Ovary (tissue), 9 donors: ENCODE measurements around the gene SOX18. TPM values are rescaled to one million over a fixed set of nuclear protein-coding genes. Genes with fewer than 3 reads are reported as not detected.

Experiments
- DNase-seq, 5 donors: peaks; one replicate each; pipeline ENCODE4 v3.0.0-alpha.2; 2019 to 2020
- H3K27ac ChIP-seq, 2 donors: fragments of 200-600 bp; one replicate each; pipeline versions ENCODE4 v1.5.1 to v1.8.0; 2019 to 2022
- H3K27me3 ChIP-seq: fragments of 200-600 bp; one replicate; pipeline ENCODE4 v1.8.0; 2022
- H3K36me3 ChIP-seq: fragments of 200-600 bp; sonication (generic); one replicate; pipeline ENCODE4 v1.5.1; 2019
- H3K4me1 ChIP-seq: one replicate; pipeline ENCODE4 v1.8.1; 2013; ENCODE audit warnings: mild to moderate bottlenecking, moderate library complexity; ENCODE audit not compliant: insufficient read depth
- H3K4me3 ChIP-seq: fragments of 200-600 bp; sonication (generic); one replicate; pipeline ENCODE4 v1.5.1; 2017
- H3K9me3 ChIP-seq, 2 donors: fragments of 200-600 bp in 1 of 2; sonication (generic) in 1 of 2; one replicate each; pipeline versions ENCODE4 v1.5.1 to v1.8.1; 2013 to 2019; ENCODE audit warnings: mild to moderate bottlenecking in 1 of 2, moderate library complexity in 1 of 2
- EP300 ChIP-seq: sonication (generic); formaldehyde crosslinking; IDR thresholded peaks from one replicate; pipeline ENCODE4 v1.6.1; 2017; ENCODE audit warnings: antibody characterized with exemption
- POLR2A ChIP-seq: fragments of 450-650 bp; IDR thresholded peaks from one replicate; pipeline ENCODE4 v1.6.1; 2017; ENCODE audit warnings: antibody characterized with exemption, mild to moderate bottlenecking, moderate library complexity
- WGBS, 3 donors: extraction: QIAGEN DNeasy Blood & Tissue Kit in 1 of 3; methylation state at CpG; one replicate each; pipeline versions ENCODE4 v1.1.5 to v1.1.7; 2013 to 2017; 5-methylcytosine and 5-hydroxymethylcytosine counted together
- intact Hi-C, 4 donors: fragments of 100-400 bp; cut with DNase I; formaldehyde crosslinking; loops; one replicate each; pipeline versions ENCODE4 v1.11.0 to v1.15.1; 2022 to 2023
- polyA plus RNA-seq, 2 donors: library from polyadenylated mRNA; stranded (reverse); fragments of 200-250 nt in 1 of 2; fragments of 350-450 nt in 1 of 2; fragmentation: Illumina TruSeq in 1 of 2; extraction: RNeasy Lipid Tissue Mini Kit (QIAGEN cat#74804) in 1 of 2; gene quantifications; one replicate each; pipeline ENCODE4 v1.2.3, GENCODE V29; 2013 to 2014
- total RNA-seq, 7 donors: library from RNA; depleted of rRNA in 2 of 7; stranded (reverse); fragments of >200 nt in 2 of 7; fragmentation: NEBNext Ultra II Directional in 3 of 7; extraction: Animal tissue kit (Norgen Biotek cat#: 25700) in 3 of 7; gene quantifications; one replicate each; pipeline versions ENCODE4 v1.1.0 to v1.2.4, GENCODE V29; 2016 to 2023
- TF ChIP-seq, protein P1 (sequence below), 3 donors: fragments of 450-650 bp in 2 of 3; fragments of 200-600 bp in 1 of 3; IDR thresholded peaks; one replicate each; pipeline versions ENCODE4 v1.5.1 to v1.8.0; 2016 to 2022; ENCODE audit warnings: antibody characterized with exemption in 3 of 3, mild to moderate bottlenecking in 1 of 3
- donor health status: DM: no; HTN: no; CAD: no; lungs with moderate emphysema.
- donor health status: DM: no; HTN: no; CAD: no.
- donor health status: Bipolar disorder and iron deficiency.
- donor health status: DM: yes; HTN: yes; CAD: no.
- donor health status: DM: no; HTN: no; CAD: no.
- donor health status: DM: yes; HTN: yes; CAD: no.

The SOX18 gene
- total and polyA plus RNA-seq, 9 donors, result 2.0 to 63.8 (median 12.8) TPM

GRCh38 chr20:64064145-64064698, 14.8 kb upstream of the SOX18 start:
- 10 to 12% (median 11%) methylated on average over 12 of the region's 12 CpGs for WGBS, 3 donors
- no peaks in the 10 kb centered on the region for H3K9me3 ChIP-seq
- H3K36me3 ChIP-seq, result no peaks in the 10 kb centered on the region
- DNase-seq, result peak; percentile 52 to 72 (median 62)
- no peaks in the 10 kb centered on the region for H3K27me3 ChIP-seq
- H3K4me3 ChIP-seq, result peak overlapping the region; percentile 69
- peak overlapping the region in 1 of 2 donors; percentile 75 for H3K27ac ChIP-seq
- peaks cover 4% of the 10 kb centered on the region for H3K4me1 ChIP-seq
- intact Hi-C loops, result no loop called here
- TF ChIP-seq, protein P1, sequence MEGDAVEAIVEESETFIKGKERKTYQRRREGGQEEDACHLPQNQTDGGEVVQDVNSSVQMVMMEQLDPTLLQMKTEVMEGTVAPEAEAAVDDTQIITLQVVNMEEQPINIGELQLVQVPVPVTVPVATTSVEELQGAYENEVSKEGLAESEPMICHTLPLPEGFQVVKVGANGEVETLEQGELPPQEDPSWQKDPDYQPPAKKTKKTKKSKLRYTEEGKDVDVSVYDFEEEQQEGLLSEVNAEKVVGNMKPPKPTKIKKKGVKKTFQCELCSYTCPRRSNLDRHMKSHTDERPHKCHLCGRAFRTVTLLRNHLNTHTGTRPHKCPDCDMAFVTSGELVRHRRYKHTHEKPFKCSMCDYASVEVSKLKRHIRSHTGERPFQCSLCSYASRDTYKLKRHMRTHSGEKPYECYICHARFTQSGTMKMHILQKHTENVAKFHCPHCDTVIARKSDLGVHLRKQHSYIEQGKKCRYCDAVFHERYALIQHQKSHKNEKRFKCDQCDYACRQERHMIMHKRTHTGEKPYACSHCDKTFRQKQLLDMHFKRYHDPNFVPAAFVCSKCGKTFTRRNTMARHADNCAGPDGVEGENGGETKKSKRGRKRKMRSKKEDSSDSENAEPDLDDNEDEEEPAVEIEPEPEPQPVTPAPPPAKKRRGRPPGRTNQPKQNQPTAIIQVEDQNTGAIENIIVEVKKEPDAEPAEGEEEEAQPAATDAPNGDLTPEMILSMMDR (IDR thresholded peaks at IDR 0.05), result no peak
- TF ChIP-seq EP300, result no peak
- TF ChIP-seq POLR2A, result no peak

DNA sequence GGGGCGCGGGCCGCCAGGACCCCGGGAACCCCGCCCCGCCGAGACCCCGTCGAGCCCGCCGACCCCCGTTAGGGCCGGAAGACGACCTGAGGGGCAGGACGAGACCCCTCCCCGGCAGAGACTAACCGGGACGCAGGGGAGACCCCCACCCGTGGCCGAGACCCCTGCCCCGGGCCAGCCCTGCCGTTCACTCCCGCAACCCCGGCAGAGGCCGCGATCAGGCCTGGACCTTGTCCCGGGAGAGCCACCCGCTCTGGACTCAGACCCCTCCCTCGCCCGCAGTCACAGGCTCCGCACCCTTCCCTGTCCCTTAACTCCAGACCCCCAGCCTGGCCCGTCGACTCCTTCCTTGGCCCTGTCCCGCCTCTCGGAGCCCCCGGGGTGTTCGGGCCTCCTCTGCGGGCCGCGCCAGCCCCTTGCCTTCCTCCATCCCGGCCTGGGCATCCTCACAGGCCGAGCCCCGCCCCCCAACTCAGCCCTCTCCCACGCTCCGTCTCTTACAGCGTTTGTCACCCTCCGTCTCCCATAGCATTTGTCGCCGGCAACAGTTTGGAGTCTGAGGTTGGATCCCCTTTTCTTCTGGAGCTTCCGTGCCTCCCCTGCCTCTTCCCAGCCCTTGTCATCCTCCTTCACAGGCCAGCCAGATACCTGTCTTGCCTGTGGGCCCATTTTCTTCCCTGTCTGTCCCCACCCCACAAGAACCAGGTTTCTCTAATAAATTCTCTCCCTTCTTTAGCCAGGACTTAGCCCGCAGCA, 14.1 kb upstream of the SOX18 start:
- intact Hi-C loops, result no loop called here
- no peaks in the 10 kb centered on the region for H3K9me3 ChIP-seq
- TF ChIP-seq EP300 (no peak), POLR2A (no peak)
- TF ChIP-seq, protein P1 (IDR thresholded peaks at IDR 0.05), result no peak

DNA sequence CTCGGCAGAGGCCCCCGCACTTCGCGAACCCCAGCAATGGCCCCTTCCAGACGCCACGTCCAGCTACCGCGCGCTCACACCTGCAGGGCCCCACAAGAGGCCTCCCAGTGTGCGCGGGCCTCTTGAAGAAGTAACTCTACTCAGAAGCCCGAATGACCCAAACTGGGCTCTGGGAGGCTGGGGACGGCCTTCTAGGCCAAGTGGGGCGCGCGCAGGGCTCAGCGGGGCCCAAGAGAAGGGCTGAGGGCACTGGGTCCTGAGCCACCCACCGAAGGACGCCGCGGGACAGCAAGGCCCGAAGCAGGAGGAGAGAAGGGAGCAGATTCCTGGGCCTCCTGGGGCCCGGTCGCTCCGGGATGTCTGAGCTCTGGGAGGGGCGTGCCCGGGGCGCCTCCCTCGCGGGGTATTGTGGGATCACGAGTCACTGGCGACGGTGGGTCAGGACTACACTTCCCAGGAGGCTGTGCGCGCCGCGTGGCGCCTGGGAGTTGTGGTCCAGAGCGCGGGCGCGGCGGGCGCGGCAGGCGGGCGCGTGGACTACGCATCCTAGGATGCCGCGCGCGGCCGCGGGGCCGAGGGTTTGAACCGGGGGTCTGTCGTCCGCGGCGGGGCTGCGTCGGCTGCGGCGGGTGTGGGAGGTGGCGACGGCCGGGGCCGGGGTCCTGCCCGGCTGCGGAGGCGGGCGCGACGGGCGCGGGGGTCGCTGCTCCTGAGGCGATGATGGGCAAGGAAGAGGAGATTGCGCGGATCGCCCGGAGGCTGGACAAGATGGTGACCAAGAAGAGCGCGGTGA, 13.4 kb upstream of the SOX18 start, which contains the start of gene TCEA2:
TCEA2 (plus strand) TSS at position 603 of the 793 bp plus-strand sequence; CDS start at position 718, 115 bp downstream.
- Histone ChIP-seq H3K27me3 (no peaks in the 10 kb centered on the region), H3K4me1 (peaks cover 4% of the 10 kb centered on the region), H3K36me3 (no peaks in the 10 kb centered on the region), H3K4me3 (peak within 1 kb of the TSS; percentile 69), H3K9me3 (no peaks in the 10 kb centered on the region), H3K27ac (peak within 1 kb of the TSS; percentile 53 to 75)
- intact Hi-C loops, result no loop called here
- TF ChIP-seq, protein P1 (IDR thresholded peaks at IDR 0.05), result no peak
- TF ChIP-seq POLR2A (peak; percentile 63), EP300 (no peak)
- 2% methylated on average over 70 to 85 of the region's 85 CpGs for WGBS, 3 donors
- DNase-seq, result peak; percentile 95 to 98 (median 97)

More for the DNA sequence above, 14.1 kb upstream of the SOX18 start:
- peak overlapping the region; percentile 69 for H3K4me3 ChIP-seq
- peak overlapping the region; percentile 53 to 75 for H3K27ac ChIP-seq
- peak; percentile 41 to 68 (median 65) for DNase-seq
- no peaks in the 10 kb centered on the region for H3K36me3 ChIP-seq
- WGBS, 3 donors, result 1 to 2% (median 1%) methylated on average over 26 to 51 of the region's 51 CpGs
- H3K4me1 ChIP-seq, result peaks cover 4% of the 10 kb centered on the region
- no peaks in the 10 kb centered on the region for H3K27me3 ChIP-seq

GRCh38 chr20:64062276-64062595, 12.8 kb upstream of the SOX18 start:
- Histone ChIP-seq H3K9me3 (no peaks in the 10 kb centered on the region), H3K4me3 (peak overlapping the region; percentile 69), H3K27me3 (no peaks in the 10 kb centered on the region), H3K36me3 (no peaks in the 10 kb centered on the region), H3K4me1 (peaks cover 4% of the 10 kb centered on the region), H3K27ac (peak overlapping the region in 1 of 2 donors; percentile 75)
- intact Hi-C loops, result no loop called here
- no peak for DNase-seq
- 31 to 45% (median 38%) methylated on average over 5 of the region's 5 CpGs for WGBS, 3 donors
- TF ChIP-seq POLR2A, result no peak
- no peak for TF ChIP-seq EP300
- TF ChIP-seq, protein P1 (IDR thresholded peaks at IDR 0.05), result no peak
